Central memory CD4-positive, alpha-beta T cell (primary cell): ENCODE data around the gene NKG7.

ENCODE experiments used
- DNase-seq: peaks from one replicate; pipeline ENCODE4 v3.0.0; 2022

Gene NKG7

GRCh38 chr19:51389143-51389542 is 16.7 kb upstream of the NKG7 start:
- DNase-seq = no peak

- DNase-seq = no peak
Observed at GRCh38 chr19:51387924-51388389, 15.5 kb upstream of the NKG7 start, which contains the start of gene LIM2. Gene LIM2 (minus strand): TSS chr19:51387974. CDS start chr19:51387443, 531 bp downstream.

GRCh38 chr19:51386882-51387520 is 14.5 kb upstream of the NKG7 start:
- no peak for DNase-seq

GRCh38 chr19:51382004-51382403 is 9.6 kb upstream of the NKG7 start:
- DNase-seq = no peak

GRCh38 chr19:51380379-51380778 is 7.9 kb upstream of the NKG7 start:
- DNase-seq = no peak

GRCh38 chr19:51377422-51377821 is 5.0 kb upstream of the NKG7 start:
- DNase-seq = no peak

- DNase-seq = no peak
Observed at GRCh38 chr19:51375504-51376221, 3.2 kb upstream of the NKG7 start.

- DNase-seq = no peak
Observed at GRCh38 chr19:51372021-51372648, 319 bp downstream of the NKG7 start.

GRCh38 chr19:51371186-51371690 is 1.2 kb downstream of the NKG7 start:
- no peak for DNase-seq

GRCh38 chr19:51370230-51370629 is 2.2 kb downstream of the NKG7 start:
- DNase-seq = no peak

- no peak for DNase-seq
Observed at GRCh38 chr19:51368366-51369282, 3.8 kb downstream of the NKG7 start, which contains the start of gene CLDND2. Gene CLDND2 (minus strand): TSS chr19:51369003. CDS start chr19:51368577, 426 bp downstream.

- DNase-seq = peak; percentile 89
Observed at GRCh38 chr19:51367565-51368365, 4.7 kb downstream of the NKG7 start.

GRCh38 chr19:51367255-51367564 is 5.2 kb downstream of the NKG7 start:
- DNase-seq = no peak

GRCh38 chr19:51366389-51367254 is 5.8 kb downstream of the NKG7 start:
- DNase-seq = peak; percentile 87

- DNase-seq = no peak
Observed at GRCh38 chr19:51365965-51366388, 6.5 kb downstream of the NKG7 start, which contains the start of gene ETFB. Gene ETFB (minus strand): TSS chr19:51366388. CDS start chr19:51366326, 62 bp downstream.

- peak; percentile 18 for DNase-seq
Observed at GRCh38 chr19:51365211-51365964, 7.1 kb downstream of the NKG7 start.

GRCh38 chr19:51364200-51365106 is 8.0 kb downstream of the NKG7 start:
- DNase-seq = no peak

- no peak for DNase-seq
Observed at GRCh38 chr19:51361239-51361638, 11.2 kb downstream of the NKG7 start.

- no peak for DNase-seq
Observed at GRCh38 chr19:51359294-51359693, 13.2 kb downstream of the NKG7 start.
